ENCODE measurements around the gene CLEC18C.
"Not testable (repeated sequence)": the region's sequence is repeated elsewhere in the genome, so short reads cannot be mapped to it uniquely, and the experiment has no call there.

CLEC18C gene

GRCh38 chr16:70218586-70218985 is 45.0 kb downstream of the CLEC18C start:
- DNase-seq (ENCODE audit: low spot score) = not testable (repeated sequence)

DNA sequence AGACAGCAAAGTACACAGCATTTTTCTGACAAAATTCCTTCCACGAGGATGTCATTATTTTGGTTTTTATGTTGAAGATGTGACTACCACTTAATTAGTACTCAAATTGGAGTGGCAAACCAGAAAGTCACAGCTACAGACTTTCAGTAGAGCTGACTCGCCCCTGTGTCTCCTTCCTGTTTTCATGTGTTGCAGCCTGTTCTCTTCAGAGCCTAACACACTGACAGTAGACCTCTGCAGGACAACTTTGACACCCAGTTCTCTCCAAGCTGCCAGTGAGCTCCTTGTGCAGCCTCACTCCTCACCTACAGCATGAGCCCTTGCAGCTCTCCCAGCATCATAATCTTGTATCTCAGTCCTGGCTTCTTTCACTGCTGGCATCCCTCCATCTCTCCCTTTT is 49.0 kb downstream of the CLEC18C start:
- not testable (repeated sequence) for DNase-seq (ENCODE audit: low spot score)

GRCh38 chr16:70223216-70223615 is 49.6 kb downstream of the CLEC18C start:
- not testable (repeated sequence) for DNase-seq (ENCODE audit: low spot score)

DNA sequence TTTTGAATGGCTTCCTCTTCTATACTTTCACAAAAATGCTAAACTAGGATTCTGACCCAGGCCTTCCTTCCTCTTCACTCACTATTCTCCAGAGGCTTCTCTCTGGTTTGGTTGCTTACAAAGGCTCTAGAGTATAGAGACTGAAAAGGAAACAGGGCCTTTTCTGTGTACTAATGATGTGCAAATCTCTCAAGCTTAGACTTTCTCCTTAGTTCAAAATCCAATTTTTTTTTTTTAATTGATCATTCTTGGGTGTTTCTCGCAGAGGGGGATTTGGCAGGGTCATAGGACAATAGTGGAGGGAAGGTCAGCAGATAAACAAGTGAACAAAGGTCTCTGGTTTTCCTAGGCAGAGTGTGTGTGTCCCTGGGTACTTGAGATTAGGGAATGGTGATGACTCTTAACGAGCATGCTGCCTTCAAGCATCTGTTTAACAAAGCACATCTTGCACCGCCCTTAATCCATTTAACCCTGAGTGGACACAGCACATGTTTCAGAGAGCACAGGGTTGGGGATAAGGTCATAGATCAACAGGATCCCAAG is 50.5 kb downstream of the CLEC18C start:
- not testable (repeated sequence) for DNase-seq (ENCODE audit: low spot score)

DNA sequence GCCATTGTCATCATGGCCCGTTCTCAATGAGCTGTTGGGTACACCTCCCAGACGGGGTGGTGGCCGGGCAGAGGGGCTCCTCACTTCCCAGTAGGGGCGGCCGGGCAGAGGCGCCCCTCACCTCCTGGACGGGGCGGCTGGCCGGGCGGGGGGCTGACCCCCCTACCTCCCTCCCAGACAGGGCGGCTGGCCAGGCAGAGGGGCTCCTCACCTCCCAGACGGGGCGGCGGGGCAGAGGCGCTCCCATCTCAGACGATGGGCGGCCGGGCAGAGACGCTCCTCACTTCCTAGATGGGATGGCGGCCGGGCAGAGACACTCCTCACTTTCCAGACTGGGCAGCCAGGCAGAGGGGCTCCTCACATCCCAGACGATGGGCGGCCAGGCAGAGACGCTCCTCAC is 51.1 kb downstream of the CLEC18C start:
- DNase-seq (ENCODE audit: low spot score) = not testable (repeated sequence)

DNA sequence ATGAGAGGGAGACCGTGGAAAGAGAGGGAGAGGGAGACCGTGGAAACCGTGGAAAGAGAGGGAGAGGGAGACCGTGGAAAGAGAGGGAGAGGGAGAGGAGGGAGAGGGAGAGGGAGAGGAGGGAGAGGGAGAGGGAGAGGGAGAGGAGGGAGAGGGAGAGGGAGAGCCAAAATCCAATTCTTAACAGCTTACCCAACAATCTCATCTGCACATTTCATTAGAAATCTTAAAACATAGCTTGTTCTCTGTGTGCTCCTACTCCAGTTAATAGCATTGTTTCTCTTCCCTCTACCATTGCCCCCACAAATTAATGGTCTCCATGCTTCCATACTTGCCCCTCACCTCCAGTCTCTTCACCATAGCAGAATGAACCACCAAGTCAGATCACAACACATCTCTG is 51.8 kb downstream of the CLEC18C start:
- not testable (repeated sequence) for DNase-seq (ENCODE audit: low spot score)

DNA sequence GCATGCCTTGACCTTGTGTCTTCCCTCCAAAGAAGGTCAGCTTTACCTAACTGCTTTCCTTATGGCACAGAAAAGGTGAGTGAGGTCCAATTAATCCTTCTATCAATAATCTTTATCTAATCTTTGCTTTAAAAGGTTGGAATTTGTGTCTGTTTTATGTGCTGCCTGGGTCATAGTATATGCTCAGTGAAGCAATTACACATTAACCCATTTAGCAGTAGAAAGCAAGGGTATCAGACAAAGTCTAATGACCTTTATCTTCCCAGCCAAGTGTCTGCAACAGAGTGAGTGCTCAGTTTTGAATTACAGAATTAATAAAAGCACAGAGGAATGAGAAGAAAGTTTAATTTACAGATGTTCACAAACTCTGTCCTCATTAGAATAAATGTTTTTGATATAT is 52.4 kb downstream of the CLEC18C start:
- not testable (repeated sequence) for DNase-seq (ENCODE audit: low spot score)

- not testable (repeated sequence) for DNase-seq (ENCODE audit: low spot score)
Measured at GRCh38 chr16:70231831-70232230, 58.2 kb downstream of the CLEC18C start.

All from AG20443 (cell line).